ENCODE measurements around the gene ATP5F1D. TPM values are rescaled to one million over a fixed set of nuclear protein-coding genes. Genes with fewer than 3 reads are reported as not detected.

The ATP5F1D gene
- total and polyA plus RNA-seq, 2 of the 13 experiments (the other 11 are each of a cell fraction or from before 2014, with no cell fraction given): 39.4 to 78.7 TPM

GRCh38 chr19:1244693-1245451 is 3.3 kb downstream of the ATP5F1D start (continued):
- TF ChIP-seq ZNF768 (CRISPR knock-in tag; IDR thresholded peaks at IDR 0.05) (no peak), HNRNPL (IDR thresholded peaks at IDR 0.05; ENCODE audit: low read depth, low read length) (peak; percentile 93), GATA4 (IDR thresholded peaks at IDR 0.05; ENCODE audit: borderline replicate concordance, low read depth) (peak; percentile 16; the same call in 1 of the 2 replicates), PPARG (CRISPR knock-in tag; conservative IDR thresholded peaks at IDR 0.05) (peak; percentile 98), ZNF639 (CRISPR knock-in tag; conservative IDR thresholded peaks at IDR 0.05) (peak; percentile 80; the same call in 1 of the 2 replicates), ZNF160 (CRISPR knock-in tag; IDR thresholded peaks at IDR 0.05) (0 out of 2 replicates have a peak, but pooled peaks have one; percentile 64), ZSCAN30 (CRISPR knock-in tag; IDR thresholded peaks at IDR 0.05) (no peak), HDAC1 (CRISPR knock-in tag; IDR thresholded peaks at IDR 0.05) (peak; percentile 96), ZBTB42 (CRISPR knock-in tag; IDR thresholded peaks at IDR 0.05) (peak; percentile 61), NFYB (CRISPR knock-in tag; IDR thresholded peaks at IDR 0.05) (peak; percentile 36), ETV5 (CRISPR knock-in tag; IDR thresholded peaks at IDR 0.05; ENCODE audit: borderline replicate concordance) (peak; percentile 79; the same call in 1 of the 2 replicates), REPIN1 (CRISPR knock-in tag; IDR thresholded peaks at IDR 0.05; ENCODE audit: borderline replicate concordance, low read depth) (peak; percentile 37; the same call in 1 of the 2 replicates), CREM (IDR thresholded peaks at IDR 0.05) (peak; percentile 82), CREM (CRISPR knock-in tag; IDR thresholded peaks at IDR 0.05) (no peak), UBTF (CRISPR knock-in tag; IDR thresholded peaks at IDR 0.05) (peak; percentile 89), ZNF44 (CRISPR knock-in tag; IDR thresholded peaks at IDR 0.05) (no peak), TCF12 (IDR thresholded peaks at IDR 0.05) (no peak), TCF12 (CRISPR knock-in tag; IDR thresholded peaks at IDR 0.05) (peak; percentile 96), ZNF468 (CRISPR knock-in tag; IDR thresholded peaks at IDR 0.05) (no peak), ZFX (CRISPR knock-in tag; IDR thresholded peaks at IDR 0.05; ENCODE audit: low read depth) (peak; percentile 90)
- TF ChIP-seq, protein P1, sequence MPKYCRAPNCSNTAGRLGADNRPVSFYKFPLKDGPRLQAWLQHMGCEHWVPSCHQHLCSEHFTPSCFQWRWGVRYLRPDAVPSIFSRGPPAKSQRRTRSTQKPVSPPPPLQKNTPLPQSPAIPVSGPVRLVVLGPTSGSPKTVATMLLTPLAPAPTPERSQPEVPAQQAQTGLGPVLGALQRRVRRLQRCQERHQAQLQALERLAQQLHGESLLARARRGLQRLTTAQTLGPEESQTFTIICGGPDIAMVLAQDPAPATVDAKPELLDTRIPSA (CRISPR knock-in tag; IDR thresholded peaks at IDR 0.05; ENCODE audit: borderline replicate concordance): peak; percentile 72; the same call in 1 of the 2 replicates
- TF ChIP-seq, protein P2, sequence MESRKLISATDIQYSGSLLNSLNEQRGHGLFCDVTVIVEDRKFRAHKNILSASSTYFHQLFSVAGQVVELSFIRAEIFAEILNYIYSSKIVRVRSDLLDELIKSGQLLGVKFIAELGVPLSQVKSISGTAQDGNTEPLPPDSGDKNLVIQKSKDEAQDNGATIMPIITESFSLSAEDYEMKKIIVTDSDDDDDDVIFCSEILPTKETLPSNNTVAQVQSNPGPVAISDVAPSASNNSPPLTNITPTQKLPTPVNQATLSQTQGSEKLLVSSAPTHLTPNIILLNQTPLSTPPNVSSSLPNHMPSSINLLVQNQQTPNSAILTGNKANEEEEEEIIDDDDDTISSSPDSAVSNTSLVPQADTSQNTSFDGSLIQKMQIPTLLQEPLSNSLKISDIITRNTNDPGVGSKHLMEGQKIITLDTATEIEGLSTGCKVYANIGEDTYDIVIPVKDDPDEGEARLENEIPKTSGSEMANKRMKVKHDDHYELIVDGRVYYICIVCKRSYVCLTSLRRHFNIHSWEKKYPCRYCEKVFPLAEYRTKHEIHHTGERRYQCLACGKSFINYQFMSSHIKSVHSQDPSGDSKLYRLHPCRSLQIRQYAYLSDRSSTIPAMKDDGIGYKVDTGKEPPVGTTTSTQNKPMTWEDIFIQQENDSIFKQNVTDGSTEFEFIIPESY (CRISPR knock-in tag; IDR thresholded peaks at IDR 0.05): peak; percentile 61; the same call in 1 of the 2 replicates
- TF ChIP-seq, protein P3, sequence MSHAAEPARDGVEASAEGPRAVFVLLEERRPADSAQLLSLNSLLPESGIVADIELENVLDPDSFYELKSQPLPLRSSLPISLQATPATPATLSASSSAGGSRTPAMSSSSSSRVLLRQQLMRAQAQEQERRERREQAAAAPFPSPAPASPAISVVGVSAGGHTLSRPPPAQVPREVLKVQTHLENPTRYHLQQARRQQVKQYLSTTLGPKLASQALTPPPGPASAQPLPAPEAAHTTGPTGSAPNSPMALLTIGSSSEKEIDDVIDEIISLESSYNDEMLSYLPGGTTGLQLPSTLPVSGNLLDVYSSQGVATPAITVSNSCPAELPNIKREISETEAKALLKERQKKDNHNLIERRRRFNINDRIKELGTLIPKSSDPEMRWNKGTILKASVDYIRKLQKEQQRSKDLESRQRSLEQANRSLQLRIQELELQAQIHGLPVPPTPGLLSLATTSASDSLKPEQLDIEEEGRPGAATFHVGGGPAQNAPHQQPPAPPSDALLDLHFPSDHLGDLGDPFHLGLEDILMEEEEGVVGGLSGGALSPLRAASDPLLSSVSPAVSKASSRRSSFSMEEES (CRISPR knock-in tag; IDR thresholded peaks at IDR 0.05): peak; percentile 40; the same call in 1 of the 2 replicates

Measured in HepG2 (cell line).